ENCODE results near the gene CFAP73.

DNA sequence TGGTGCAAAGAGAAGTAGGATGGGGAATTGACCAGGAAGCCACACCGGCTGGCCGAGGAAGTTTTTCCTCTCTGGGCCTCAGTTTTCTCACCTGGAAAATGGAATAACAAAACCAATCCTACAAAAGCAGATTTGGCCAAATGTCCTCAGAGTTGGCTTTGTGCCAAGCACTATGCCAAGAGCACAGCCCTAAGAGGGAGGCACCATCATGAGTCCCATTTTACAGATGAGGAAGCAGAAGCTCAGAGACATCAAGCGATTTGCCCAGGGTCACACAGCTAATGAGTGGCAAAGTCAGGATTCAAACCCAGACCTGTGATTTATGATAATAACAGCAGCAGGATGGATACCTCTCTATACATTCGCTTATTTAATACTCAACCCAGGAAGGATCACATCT, 41.2 kb upstream of the CFAP73 start:
- TF ChIP-seq, protein P1, sequence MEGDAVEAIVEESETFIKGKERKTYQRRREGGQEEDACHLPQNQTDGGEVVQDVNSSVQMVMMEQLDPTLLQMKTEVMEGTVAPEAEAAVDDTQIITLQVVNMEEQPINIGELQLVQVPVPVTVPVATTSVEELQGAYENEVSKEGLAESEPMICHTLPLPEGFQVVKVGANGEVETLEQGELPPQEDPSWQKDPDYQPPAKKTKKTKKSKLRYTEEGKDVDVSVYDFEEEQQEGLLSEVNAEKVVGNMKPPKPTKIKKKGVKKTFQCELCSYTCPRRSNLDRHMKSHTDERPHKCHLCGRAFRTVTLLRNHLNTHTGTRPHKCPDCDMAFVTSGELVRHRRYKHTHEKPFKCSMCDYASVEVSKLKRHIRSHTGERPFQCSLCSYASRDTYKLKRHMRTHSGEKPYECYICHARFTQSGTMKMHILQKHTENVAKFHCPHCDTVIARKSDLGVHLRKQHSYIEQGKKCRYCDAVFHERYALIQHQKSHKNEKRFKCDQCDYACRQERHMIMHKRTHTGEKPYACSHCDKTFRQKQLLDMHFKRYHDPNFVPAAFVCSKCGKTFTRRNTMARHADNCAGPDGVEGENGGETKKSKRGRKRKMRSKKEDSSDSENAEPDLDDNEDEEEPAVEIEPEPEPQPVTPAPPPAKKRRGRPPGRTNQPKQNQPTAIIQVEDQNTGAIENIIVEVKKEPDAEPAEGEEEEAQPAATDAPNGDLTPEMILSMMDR (IDR thresholded peaks at IDR 0.05): no peak
- no peak for TF ChIP-seq POLR2A (IDR thresholded peaks at IDR 0.05)

Measured in right lobe of liver (tissue), 4 donors.